ENCODE measurements around the gene ARHGEF26. TPM values are rescaled to one million over a fixed set of nuclear protein-coding genes. Genes with fewer than 3 reads are reported as not detected.

The ARHGEF26 gene
- total RNA-seq, 1 donor from 2014 or later = 0.53 TPM

DNA sequence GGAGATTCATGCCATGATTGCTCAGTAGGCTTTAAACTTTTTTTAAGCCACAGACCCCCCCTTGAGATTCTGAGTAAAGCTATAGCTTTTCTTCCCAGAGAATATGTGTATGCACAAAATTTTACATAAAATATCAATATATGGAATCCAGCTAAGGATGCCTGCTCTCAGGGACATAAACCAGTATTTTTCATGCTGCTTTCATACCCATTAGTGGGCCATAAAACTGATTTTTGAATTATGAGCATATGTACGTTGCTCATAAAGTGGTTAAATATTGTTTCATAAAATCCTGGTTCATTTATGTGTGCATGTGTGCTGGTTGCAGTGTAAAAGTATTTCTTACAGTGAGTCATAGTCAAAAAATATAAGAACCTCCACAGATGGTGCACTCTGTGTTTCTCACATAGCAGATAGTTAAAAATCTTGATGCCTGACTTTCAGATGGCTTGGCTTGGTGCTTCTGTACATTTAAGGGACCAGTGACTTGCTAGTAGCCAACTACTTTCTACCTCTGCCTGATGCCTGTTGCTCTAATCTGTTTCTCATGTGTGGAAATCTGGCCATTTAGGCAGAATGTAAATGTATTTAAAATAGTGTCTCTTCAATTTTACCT lies 71.9 kb downstream of the ARHGEF26 start:
- Histone ChIP-seq H3K4me3 (ENCODE audit: low read depth, low read length) (no peak overlapping the region), H3K27me3 (ENCODE audit: control insufficient read depth, insufficient read depth, low read length) (no peaks in the 10 kb centered on the region), H3K36me3 (ENCODE audit: control insufficient read depth, insufficient read depth, low read length) (no peaks in the 10 kb centered on the region)
- no peak for TF ChIP-seq CTCF (IDR thresholded peaks at IDR 0.05; ENCODE audit: insufficient read depth, low read length, severe bottlenecking)
- no peak for FAIRE-seq
- DNase-seq (ENCODE audit: low read depth) = no peak

- DNase-seq (ENCODE audit: low read depth) = no peak
- no peak overlapping the region for H3K4me3 ChIP-seq (ENCODE audit: low read depth, low read length)
- no peak for TF ChIP-seq CTCF (IDR thresholded peaks at IDR 0.05; ENCODE audit: insufficient read depth, low read length, severe bottlenecking)
- FAIRE-seq = peak; percentile 23
- no peaks in the 10 kb centered on the region for H3K27me3 ChIP-seq (ENCODE audit: control insufficient read depth, insufficient read depth, low read length)
- no peaks in the 10 kb centered on the region for H3K36me3 ChIP-seq (ENCODE audit: control insufficient read depth, insufficient read depth, low read length)
These were observed 73.7 kb downstream of the ARHGEF26 start for GRCh38 chr3:154194877-154195276.

DNA sequence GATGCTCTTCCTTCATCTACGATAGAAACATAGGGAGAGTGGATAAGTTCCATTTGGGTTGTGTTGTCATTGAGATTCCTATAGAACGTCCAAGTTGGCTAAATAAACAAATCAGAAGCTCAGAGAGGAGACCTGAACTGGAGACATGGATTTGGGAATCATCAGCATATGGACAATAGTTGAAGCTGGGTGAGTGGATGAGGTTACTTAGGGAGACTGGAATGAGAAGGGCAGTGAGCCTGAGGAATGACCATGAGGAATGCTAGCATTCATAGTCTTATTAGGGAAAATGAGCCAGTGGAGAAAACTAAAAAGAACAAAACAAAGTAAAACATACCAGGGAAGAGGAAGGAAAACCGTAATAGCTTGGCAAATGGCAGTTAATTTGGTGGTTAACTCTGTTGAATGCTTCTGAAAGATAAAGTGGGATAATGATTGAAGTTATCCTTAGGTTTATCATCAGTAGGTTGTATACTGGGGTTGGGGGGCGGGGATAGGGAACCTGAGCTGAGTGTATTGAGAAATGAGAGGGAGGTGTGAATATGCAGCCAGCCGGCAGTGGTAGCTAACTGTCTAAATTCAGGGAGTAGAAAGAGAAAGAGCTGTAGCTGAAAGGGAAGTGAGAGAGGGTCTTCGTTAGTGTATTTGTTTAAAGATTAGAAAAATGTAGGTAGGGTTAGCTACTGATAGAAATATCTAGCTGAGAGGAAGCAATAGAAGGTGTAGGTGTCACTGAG lies 74.6 kb downstream of the ARHGEF26 start:
- H3K27me3 ChIP-seq (ENCODE audit: control insufficient read depth, insufficient read depth, low read length) = no peaks in the 10 kb centered on the region
- no peaks in the 10 kb centered on the region for H3K36me3 ChIP-seq (ENCODE audit: control insufficient read depth, insufficient read depth, low read length)
- DNase-seq (ENCODE audit: low read depth) (no peak), FAIRE-seq (no peak)
- no peak for TF ChIP-seq CTCF (IDR thresholded peaks at IDR 0.05; ENCODE audit: insufficient read depth, low read length, severe bottlenecking)
- H3K4me3 ChIP-seq (ENCODE audit: low read depth, low read length) = no peak overlapping the region

DNA sequence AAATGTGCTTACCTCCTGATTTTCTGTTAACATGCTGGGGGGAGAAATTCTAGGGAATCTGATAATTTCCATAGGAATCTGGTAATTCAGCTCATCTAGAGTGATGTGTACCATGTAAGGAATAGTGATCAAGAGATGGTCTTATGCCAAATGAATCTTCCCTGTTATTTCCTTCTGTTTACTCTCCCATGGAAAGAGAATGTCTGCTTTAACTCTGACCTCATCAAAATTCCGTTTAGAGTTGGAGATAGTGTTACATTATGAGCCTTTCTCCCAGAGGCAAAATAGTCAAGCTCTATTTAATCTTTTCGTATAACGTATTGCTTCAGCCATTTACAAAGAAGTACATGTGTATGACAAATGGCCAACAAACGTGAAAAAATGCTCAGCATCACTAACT lies 76.6 kb downstream of the ARHGEF26 start:
- FAIRE-seq (no peak), DNase-seq (ENCODE audit: low read depth) (no peak)
- no peak for TF ChIP-seq CTCF (IDR thresholded peaks at IDR 0.05; ENCODE audit: insufficient read depth, low read length, severe bottlenecking)
- Histone ChIP-seq H3K36me3 (ENCODE audit: control insufficient read depth, insufficient read depth, low read length) (no peaks in the 10 kb centered on the region), H3K27me3 (ENCODE audit: control insufficient read depth, insufficient read depth, low read length) (no peaks in the 10 kb centered on the region), H3K4me3 (ENCODE audit: low read depth, low read length) (no peak overlapping the region)

- no peak for DNase-seq (ENCODE audit: low read depth)
- no peak for TF ChIP-seq CTCF (IDR thresholded peaks at IDR 0.05; ENCODE audit: insufficient read depth, low read length, severe bottlenecking)
These were observed 88.3 kb downstream of the ARHGEF26 start for GRCh38 chr3:154209499-154209898.

More at GRCh38 chr3:154209499-154209898, 88.3 kb downstream of the ARHGEF26 start:
- FAIRE-seq = no peak
- Histone ChIP-seq H3K27me3 (ENCODE audit: control insufficient read depth, insufficient read depth, low read length) (no peaks in the 10 kb centered on the region), H3K4me3 (ENCODE audit: low read depth, low read length) (no peak overlapping the region), H3K36me3 (ENCODE audit: control insufficient read depth, insufficient read depth, low read length) (no peaks in the 10 kb centered on the region)

Measured in bronchial epithelial cell (primary cell).